ENCODE data around the gene SEC24A. TPM values are rescaled to one million over a fixed set of nuclear protein-coding genes. Genes with fewer than 3 reads are reported as not detected.
"Not testable (repeated sequence)": the region's sequence is repeated elsewhere in the genome, so short reads cannot be mapped to it uniquely, and the experiment has no call there.

Gene SEC24A
- 32.0 and 41.7 TPM in 2 replicates for total RNA-seq (2014; rRNA removed; shearing (Covaris generic))
- polyA plus RNA-seq (2016; fragmentation: Nextera tagmentation; extraction: Ambion mirVana), result 19.3 and 19.7 TPM in 2 replicates

- Histone ChIP-seq H3K27me3 (replicated peaks; ENCODE audit: insufficient read depth) (no peaks in the 10 kb centered on the region), H3K9ac (peak within 1 kb of the TSS; percentile 97), H3K4me2 (ENCODE audit: unreplicated experiment) (peak within 1 kb of the TSS; percentile 98), H3K4me1 (ENCODE audit: insufficient read depth) (peaks cover 15% of the 10 kb centered on the region), H3K4me3 (peak within 1 kb of the TSS; percentile 92), H3K9me3 (ENCODE audit: low read depth) (no peaks in the 10 kb centered on the region), H3K36me3 (ENCODE audit: low read depth) (no peaks in the 10 kb centered on the region), H2AFZ (peak within 1 kb of the TSS; percentile 55), H3K79me2 (ENCODE audit: insufficient read depth) (peaks cover 56% of the 10 kb centered on the region), H3K9me2 (ENCODE audit: insufficient read depth) (no peaks in the 10 kb centered on the region), H3K27ac (peak within 1 kb of the TSS; percentile 98), H4K20me1 (ENCODE audit: insufficient read depth) (no peaks in the 10 kb centered on the region; the same call in none of the 2 replicates), H3F3A (ENCODE audit: insufficient read depth) (peaks cover 31% of the 10 kb centered on the region)
- peak; percentile 96 for DNase-seq
- no peak for TF ChIP-seq EZH2phosphoT487 (IDR thresholded peaks at IDR 0.05; ENCODE audit: insufficient read depth, low read depth)
- no peak for TF ChIP-seq EZH2 (IDR thresholded peaks at IDR 0.05; ENCODE audit: insufficient read depth, poor library complexity, severe bottlenecking)
- 1% methylated on average over 55 to 67 of the region's 69 CpGs for WGBS, 2 experiments (ENCODE audit: low coverage in 1 of 2, low lambda C conversion rate in 2 of 2, missing lambda C conversion rate in 2 of 2)
- in situ Hi-C loops (cut with MboI), result no loop called here
Measured at GRCh38 chr5:134648425-134649162, at the start of gene SEC24A. SEC24A (plus strand) TSS chr5:134648785; CDS start chr5:134649077, 292 bp downstream.

- not testable (repeated sequence) for H4K20me1 ChIP-seq (ENCODE audit: insufficient read depth); DNase-seq; H3K4me3 ChIP-seq; H2AFZ ChIP-seq; H3K27me3 ChIP-seq (replicated peaks; ENCODE audit: insufficient read depth); H3K9me3 ChIP-seq (ENCODE audit: low read depth); H3K79me2 ChIP-seq (ENCODE audit: insufficient read depth); H3K4me1 ChIP-seq (ENCODE audit: insufficient read depth); H3K9ac ChIP-seq; H3K27ac ChIP-seq; H3K4me2 ChIP-seq (ENCODE audit: unreplicated experiment); H3K9me2 ChIP-seq (ENCODE audit: insufficient read depth)
- Histone ChIP-seq H3K36me3 (ENCODE audit: low read depth) (peaks cover 12% of the 10 kb centered on the region), H3F3A (ENCODE audit: insufficient read depth) (peaks cover 36% of the 10 kb centered on the region)
- in situ Hi-C loops (cut with MboI), result loop anchor here (25.0 kb wide), 1 partner anchor 413 kb away; the partner anchor contains the start of gene SKP1
- WGBS, 2 experiments (ENCODE audit: low coverage in 1 of 2, low lambda C conversion rate in 2 of 2, missing lambda C conversion rate in 2 of 2), result 82 to 84% methylated on average over 2 to 3 of the region's 3 CpGs
Measured at GRCh38 chr5:134599820-134600219, 48.8 kb upstream of the SEC24A start.

GRCh38 chr5:134600600-134600999 is 48.0 kb upstream of the SEC24A start:
- H3K36me3 ChIP-seq (ENCODE audit: low read depth), result peaks cover 18% of the 10 kb centered on the region
- no peak overlapping the region for H3K4me2 ChIP-seq (ENCODE audit: unreplicated experiment)
- no peak overlapping the region for H3K9ac ChIP-seq
- H3K9me2 ChIP-seq (ENCODE audit: insufficient read depth), result no peaks in the 10 kb centered on the region
- peaks cover 9% of the 10 kb centered on the region; the same call in 1 of the 2 replicates for H3K4me1 ChIP-seq (ENCODE audit: insufficient read depth)
- H3K4me3 ChIP-seq, result no peak overlapping the region
- peak; percentile 71 for DNase-seq
- H3F3A ChIP-seq (ENCODE audit: insufficient read depth), result peaks cover 36% of the 10 kb centered on the region
- H3K9me3 ChIP-seq (ENCODE audit: low read depth), result no peaks in the 10 kb centered on the region
- in situ Hi-C loops (cut with MboI), result no loop called here
- H4K20me1 ChIP-seq (ENCODE audit: insufficient read depth), result no peaks in the 10 kb centered on the region
- WGBS, 2 experiments (ENCODE audit: low coverage in 1 of 2, low lambda C conversion rate in 2 of 2, missing lambda C conversion rate in 2 of 2), result 70 to 84% methylated on average over 3 of the region's 3 CpGs
- TF ChIP-seq EZH2 (IDR thresholded peaks at IDR 0.05; ENCODE audit: insufficient read depth, poor library complexity, severe bottlenecking) (no peak), EZH2phosphoT487 (IDR thresholded peaks at IDR 0.05; ENCODE audit: insufficient read depth, low read depth) (no peak)
- no peaks in the 10 kb centered on the region for H3K27me3 ChIP-seq (replicated peaks; ENCODE audit: insufficient read depth)
- no peak overlapping the region for H2AFZ ChIP-seq
- no peak overlapping the region for H3K27ac ChIP-seq
- H3K79me2 ChIP-seq (ENCODE audit: insufficient read depth), result no peaks in the 10 kb centered on the region

GRCh38 chr5:134603059-134603458 is 45.5 kb upstream of the SEC24A start:
- H3K27ac ChIP-seq, result no peak overlapping the region
- no peak overlapping the region for H3K4me3 ChIP-seq
- peaks cover 9% of the 10 kb centered on the region; the same call in 1 of the 2 replicates for H3K4me1 ChIP-seq (ENCODE audit: insufficient read depth)
- in situ Hi-C loops (cut with MboI), result no loop called here
- peaks cover 36% of the 10 kb centered on the region for H3F3A ChIP-seq (ENCODE audit: insufficient read depth)
- peaks cover 39% of the 10 kb centered on the region for H3K36me3 ChIP-seq (ENCODE audit: low read depth)
- no peak overlapping the region for H2AFZ ChIP-seq
- H3K9me3 ChIP-seq (ENCODE audit: low read depth), result no peaks in the 10 kb centered on the region
- no peaks in the 10 kb centered on the region for H3K79me2 ChIP-seq (ENCODE audit: insufficient read depth)
- H3K4me2 ChIP-seq (ENCODE audit: unreplicated experiment), result no peak overlapping the region
- H3K27me3 ChIP-seq (replicated peaks; ENCODE audit: insufficient read depth), result no peaks in the 10 kb centered on the region
- TF ChIP-seq EZH2phosphoT487 (IDR thresholded peaks at IDR 0.05; ENCODE audit: insufficient read depth, low read depth), result no peak
- no peak for TF ChIP-seq EZH2 (IDR thresholded peaks at IDR 0.05; ENCODE audit: insufficient read depth, poor library complexity, severe bottlenecking)
- DNase-seq, result peak; percentile 53
- WGBS, 2 experiments (ENCODE audit: low coverage in 1 of 2, low lambda C conversion rate in 2 of 2, missing lambda C conversion rate in 2 of 2), result 0 to 3% methylated on average over 1 of the region's 1 CpG
- H3K9me2 ChIP-seq (ENCODE audit: insufficient read depth), result no peaks in the 10 kb centered on the region
- H3K9ac ChIP-seq, result no peak overlapping the region
- H4K20me1 ChIP-seq (ENCODE audit: insufficient read depth), result no peaks in the 10 kb centered on the region
